ENCODE measurements around the gene INTS4.

DNA sequence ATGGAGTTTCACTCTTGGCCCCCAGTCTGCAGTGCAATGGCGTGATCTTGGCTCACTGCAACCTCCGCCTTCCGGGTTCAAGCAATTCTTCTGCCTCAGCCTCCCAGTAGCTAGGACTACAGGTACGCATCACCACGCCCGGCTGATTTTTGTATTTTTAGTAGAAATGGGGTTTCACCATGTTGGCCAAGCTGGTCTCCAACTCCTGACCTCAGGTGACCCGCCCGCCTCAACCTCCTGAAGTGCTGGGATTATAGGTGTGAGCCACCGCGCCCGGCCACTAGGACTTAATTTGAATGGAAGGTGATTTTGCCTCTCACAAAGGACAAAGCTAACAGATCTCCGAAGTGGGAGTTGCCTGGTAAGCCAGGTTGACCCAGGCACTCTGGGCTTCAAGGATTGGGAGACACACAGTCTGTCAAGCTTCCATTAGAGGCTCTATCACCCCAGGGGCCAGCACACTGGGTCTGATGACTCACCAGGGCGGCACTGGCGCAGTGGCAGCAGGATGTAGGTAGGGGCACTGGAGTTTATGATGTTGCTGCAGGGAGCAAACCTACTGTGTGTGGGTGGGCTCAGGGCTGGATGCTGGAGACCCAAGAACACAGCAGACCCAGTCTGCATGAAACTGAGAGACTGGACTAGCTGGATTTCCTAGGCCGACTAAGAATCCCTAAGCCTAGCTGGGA, 46.4 kb upstream of the INTS4 start:
- TF ChIP-seq POLR2A (IDR thresholded peaks at IDR 0.05): no peak
- TF ChIP-seq, protein P1, sequence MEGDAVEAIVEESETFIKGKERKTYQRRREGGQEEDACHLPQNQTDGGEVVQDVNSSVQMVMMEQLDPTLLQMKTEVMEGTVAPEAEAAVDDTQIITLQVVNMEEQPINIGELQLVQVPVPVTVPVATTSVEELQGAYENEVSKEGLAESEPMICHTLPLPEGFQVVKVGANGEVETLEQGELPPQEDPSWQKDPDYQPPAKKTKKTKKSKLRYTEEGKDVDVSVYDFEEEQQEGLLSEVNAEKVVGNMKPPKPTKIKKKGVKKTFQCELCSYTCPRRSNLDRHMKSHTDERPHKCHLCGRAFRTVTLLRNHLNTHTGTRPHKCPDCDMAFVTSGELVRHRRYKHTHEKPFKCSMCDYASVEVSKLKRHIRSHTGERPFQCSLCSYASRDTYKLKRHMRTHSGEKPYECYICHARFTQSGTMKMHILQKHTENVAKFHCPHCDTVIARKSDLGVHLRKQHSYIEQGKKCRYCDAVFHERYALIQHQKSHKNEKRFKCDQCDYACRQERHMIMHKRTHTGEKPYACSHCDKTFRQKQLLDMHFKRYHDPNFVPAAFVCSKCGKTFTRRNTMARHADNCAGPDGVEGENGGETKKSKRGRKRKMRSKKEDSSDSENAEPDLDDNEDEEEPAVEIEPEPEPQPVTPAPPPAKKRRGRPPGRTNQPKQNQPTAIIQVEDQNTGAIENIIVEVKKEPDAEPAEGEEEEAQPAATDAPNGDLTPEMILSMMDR (IDR thresholded peaks at IDR 0.05): no peak
